Parathyroid adenoma (tissue), 2 donors: ENCODE measurements around the gene IST1.

Source experiments
- H2AFZ ChIP-seq: fragments of 300-600 bp; sonication (generic); one replicate; pipeline ENCODE4 v1.7.0; 2017; ENCODE audit warnings: antibody characterized with exemption, mild to moderate bottlenecking
- H3K27ac ChIP-seq: fragments of 300-600 bp; sonication (generic); one replicate; pipeline ENCODE4 v1.7.0; 2017
- H3K27me3 ChIP-seq: fragments of 300-600 bp; sonication (generic); one replicate; pipeline ENCODE4 v1.7.0; 2017; ENCODE audit warnings: low read length; ENCODE audit not compliant: control insufficient read depth, insufficient read depth
- H3K36me3 ChIP-seq: fragments of 300-600 bp; sonication (generic); one replicate; pipeline ENCODE4 v1.7.0; 2017; ENCODE audit warnings: low read length; ENCODE audit not compliant: control insufficient read depth, insufficient read depth
- H3K4me1 ChIP-seq: fragments of 300-600 bp; sonication (generic); one replicate; pipeline ENCODE4 v1.7.0; 2017; ENCODE audit warnings: control low read depth
- H3K4me2 ChIP-seq: fragments of 300-600 bp; sonication (generic); one replicate; pipeline ENCODE4 v1.7.0; 2017; ENCODE audit warnings: low read length
- H3K4me3 ChIP-seq: fragments of 300-600 bp; sonication (generic); one replicate; pipeline ENCODE4 v1.7.0; 2017; ENCODE audit warnings: low read depth, low read length
- H3K79me2 ChIP-seq: fragments of 300-600 bp; sonication (generic); one replicate; pipeline ENCODE4 v1.7.0; 2017; ENCODE audit warnings: control low read depth
- H3K9ac ChIP-seq: fragments of 300-600 bp; sonication (generic); one replicate; pipeline ENCODE4 v1.7.0; 2017; ENCODE audit warnings: mild to moderate bottlenecking
- H3K9me3 ChIP-seq: fragments of 300-600 bp; sonication (generic); one replicate; pipeline ENCODE4 v1.7.0; 2017; ENCODE audit warnings: low read length; ENCODE audit not compliant: control insufficient read depth
- CTCF ChIP-seq: fragments of 300-600 bp; sonication (generic); IDR thresholded peaks from one replicate; pipeline ENCODE4 v1.7.0; 2017; ENCODE audit warnings: antibody characterized with exemption, mild to moderate bottlenecking
- donor health status: primary hyperparathyroidism.

IST1 gene

GRCh38 chr16:71945616-71946015 is 50.3 kb downstream of the IST1 start:
- Histone ChIP-seq H3K4me1 (no peaks in the 10 kb centered on the region), H3K4me3 (no peak overlapping the region), H3K27me3 (no peaks in the 10 kb centered on the region), H3K36me3 (no peaks in the 10 kb centered on the region), H2AFZ (no peak overlapping the region), H3K9ac (no peak overlapping the region), H3K27ac (no peak overlapping the region), H3K79me2 (no peaks in the 10 kb centered on the region), H3K4me2 (no peak overlapping the region), H3K9me3 (no peaks in the 10 kb centered on the region)
- TF ChIP-seq CTCF = no peak

GRCh38 chr16:71952825-71953224 is 57.5 kb downstream of the IST1 start:
- Histone ChIP-seq H3K4me3 (no peak overlapping the region), H3K9me3 (no peaks in the 10 kb centered on the region), H3K4me2 (no peak overlapping the region), H3K36me3 (no peaks in the 10 kb centered on the region), H2AFZ (no peak overlapping the region), H3K9ac (no peak overlapping the region), H3K27me3 (no peaks in the 10 kb centered on the region), H3K79me2 (no peaks in the 10 kb centered on the region), H3K4me1 (no peaks in the 10 kb centered on the region), H3K27ac (no peak overlapping the region)
- no peak for TF ChIP-seq CTCF

- Histone ChIP-seq H3K36me3 (no peaks in the 10 kb centered on the region), H3K9me3 (no peaks in the 10 kb centered on the region), H3K9ac (no peak overlapping the region), H3K4me2 (no peak overlapping the region), H3K4me1 (no peaks in the 10 kb centered on the region), H3K4me3 (no peak overlapping the region), H2AFZ (no peak overlapping the region), H3K79me2 (no peaks in the 10 kb centered on the region), H3K27ac (no peak overlapping the region), H3K27me3 (no peaks in the 10 kb centered on the region)
- TF ChIP-seq CTCF = no peak
Observed at GRCh38 chr16:71954180-71954579, 58.8 kb downstream of the IST1 start.

- no peak overlapping the region for H3K9ac ChIP-seq
- no peak overlapping the region for H3K4me2 ChIP-seq
- H2AFZ ChIP-seq = no peak overlapping the region
- H3K4me1 ChIP-seq = no peaks in the 10 kb centered on the region
- H3K36me3 ChIP-seq = no peaks in the 10 kb centered on the region
- no peaks in the 10 kb centered on the region for H3K9me3 ChIP-seq
- H3K27me3 ChIP-seq = no peaks in the 10 kb centered on the region
- no peaks in the 10 kb centered on the region for H3K79me2 ChIP-seq
- no peak overlapping the region for H3K4me3 ChIP-seq
- H3K27ac ChIP-seq = no peak overlapping the region
- no peak for TF ChIP-seq CTCF
Observed at GRCh38 chr16:71954699-71955195, 59.4 kb downstream of the IST1 start.

- no peaks in the 10 kb centered on the region for H3K36me3 ChIP-seq
- H3K4me2 ChIP-seq = no peak overlapping the region
- H2AFZ ChIP-seq = no peak overlapping the region
- no peaks in the 10 kb centered on the region for H3K79me2 ChIP-seq
- no peak overlapping the region for H3K27ac ChIP-seq
- H3K4me3 ChIP-seq = no peak overlapping the region
- no peaks in the 10 kb centered on the region for H3K27me3 ChIP-seq
- TF ChIP-seq CTCF = no peak
- no peaks in the 10 kb centered on the region for H3K4me1 ChIP-seq
- no peaks in the 10 kb centered on the region for H3K9me3 ChIP-seq
- no peak overlapping the region for H3K9ac ChIP-seq
Observed at GRCh38 chr16:71956486-71956885, 61.2 kb downstream of the IST1 start.
